Measurements from ENCODE around the gene AARS2.
A peak's percentile ranks its signal among the peaks of the same experiment; 100 is the strongest.

Gene AARS2

DNA sequence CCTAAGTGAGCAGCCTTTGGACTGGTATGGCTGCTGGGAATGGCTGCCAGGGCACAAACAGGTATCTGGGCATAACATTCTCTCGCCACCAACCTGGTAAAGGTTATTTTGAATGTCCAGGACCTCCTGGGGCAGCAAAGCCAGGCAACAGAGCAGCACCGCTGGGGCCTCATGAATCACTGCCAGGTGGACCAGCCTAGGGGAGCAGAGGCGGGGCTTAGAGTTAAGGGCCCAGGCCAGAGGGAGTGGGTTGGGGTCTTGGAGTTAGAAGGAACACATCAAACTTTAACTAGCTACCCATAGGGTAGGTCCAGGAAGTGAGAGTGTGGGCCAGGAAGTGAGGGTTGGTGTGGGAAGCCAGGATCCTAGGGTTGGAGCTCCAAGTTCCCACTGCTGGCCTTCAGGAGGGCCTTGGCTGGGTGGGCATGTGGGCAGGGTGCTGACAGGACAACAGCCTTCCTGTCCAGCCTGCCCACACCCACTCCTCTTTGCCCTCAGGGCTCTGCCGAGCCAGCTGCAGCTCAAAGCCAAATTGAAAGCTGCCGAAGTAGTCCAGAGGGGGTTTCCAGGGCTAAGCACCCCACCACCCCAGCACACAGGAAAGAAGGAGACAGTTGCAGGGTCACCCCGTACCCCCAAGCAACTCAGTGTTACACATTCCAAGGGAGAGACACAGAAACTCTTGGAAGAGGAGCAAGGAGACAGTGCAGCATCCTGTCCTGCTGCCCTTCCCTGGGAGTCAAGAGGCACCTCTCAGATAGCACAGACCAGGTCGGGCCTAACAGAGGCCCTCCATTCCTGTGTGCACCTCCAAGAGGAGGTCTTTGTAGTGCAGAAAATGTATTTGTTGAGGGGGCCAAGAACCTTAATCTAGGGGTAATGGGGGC, 50.4 kb downstream of the AARS2 start:
- no peak for DNase-seq (ENCODE audit: low spot score)

DNA sequence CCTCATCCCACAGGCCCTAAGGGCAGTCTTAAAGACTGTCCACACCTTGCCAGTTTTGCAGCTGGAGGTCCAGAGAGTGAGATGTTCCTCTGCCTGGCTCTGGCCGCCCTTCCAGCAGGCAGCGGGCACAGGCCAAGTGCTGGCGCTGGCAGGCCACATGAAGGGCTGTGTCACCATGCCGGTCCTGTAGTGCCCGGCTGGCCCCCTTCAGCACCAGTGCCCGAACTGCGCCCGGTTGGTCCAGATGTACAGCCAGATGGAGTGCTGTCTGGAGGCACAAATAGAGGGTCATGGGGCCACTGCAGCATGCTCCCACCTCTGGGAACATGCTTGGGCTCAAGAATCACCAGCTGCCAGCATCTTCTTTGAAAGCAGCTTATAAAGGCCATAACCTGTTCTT, 51.6 kb downstream of the AARS2 start:
- DNase-seq (ENCODE audit: low spot score): no peak

DNA sequence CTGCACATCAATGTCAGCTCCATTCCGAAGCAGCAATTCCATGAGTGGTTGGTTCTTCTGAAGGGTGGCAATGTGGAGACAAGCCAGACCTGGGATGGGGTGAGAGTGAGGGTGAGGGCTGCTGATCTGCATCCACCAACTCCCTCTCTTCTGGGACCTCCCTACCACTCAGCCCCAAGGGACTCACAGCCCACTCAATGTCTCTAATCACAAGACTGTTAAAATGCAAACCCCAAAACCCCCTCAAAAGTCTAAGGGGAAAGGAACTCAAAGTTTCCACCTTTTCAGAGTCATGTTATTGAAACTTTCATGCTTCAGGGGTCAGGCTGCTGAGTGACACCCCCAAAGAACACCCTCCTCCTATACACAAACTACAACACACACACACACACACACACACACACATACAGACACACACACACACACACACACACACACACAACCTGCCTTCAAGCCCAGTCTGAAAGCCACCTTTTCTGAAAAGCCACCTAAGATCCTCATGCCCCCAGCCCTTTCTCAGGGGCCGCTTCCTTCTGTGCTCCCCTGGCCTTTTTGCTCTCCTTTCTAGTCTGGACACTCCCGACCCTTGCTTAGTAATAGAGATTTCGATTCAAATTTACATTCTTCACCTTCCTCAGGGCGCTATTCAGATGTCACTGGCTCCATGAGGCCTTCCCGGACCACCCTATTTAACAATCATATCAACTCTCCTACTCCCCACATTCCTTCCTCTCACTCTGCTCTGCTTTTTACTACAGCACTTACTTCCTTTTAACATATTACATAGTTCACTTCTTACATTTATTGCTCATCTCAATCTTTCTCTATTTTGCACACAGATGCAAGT, 52.5 kb downstream of the AARS2 start:
- DNase-seq (ENCODE audit: low spot score): no peak

DNA sequence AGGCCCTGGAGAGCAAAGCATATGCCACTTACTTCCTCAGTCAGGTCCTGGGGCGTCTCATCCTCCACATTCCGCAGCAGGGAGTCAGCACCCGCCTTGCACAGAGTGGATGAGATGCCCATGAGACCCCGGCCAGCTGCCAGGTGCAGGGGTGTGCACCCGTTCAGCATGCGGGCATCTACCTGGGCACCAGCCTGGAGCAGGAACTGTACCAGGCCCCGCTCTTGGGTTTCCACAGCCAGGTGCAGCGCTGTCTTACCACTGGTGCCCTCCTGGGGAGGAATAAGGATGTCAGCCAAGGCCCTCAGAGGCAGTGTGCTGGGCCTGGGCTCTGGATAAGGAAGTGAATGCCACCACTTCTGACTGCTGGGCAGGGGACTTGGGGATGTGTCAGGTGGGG, 53.1 kb downstream of the AARS2 start:
- no peak for DNase-seq (ENCODE audit: low spot score)

DNA sequence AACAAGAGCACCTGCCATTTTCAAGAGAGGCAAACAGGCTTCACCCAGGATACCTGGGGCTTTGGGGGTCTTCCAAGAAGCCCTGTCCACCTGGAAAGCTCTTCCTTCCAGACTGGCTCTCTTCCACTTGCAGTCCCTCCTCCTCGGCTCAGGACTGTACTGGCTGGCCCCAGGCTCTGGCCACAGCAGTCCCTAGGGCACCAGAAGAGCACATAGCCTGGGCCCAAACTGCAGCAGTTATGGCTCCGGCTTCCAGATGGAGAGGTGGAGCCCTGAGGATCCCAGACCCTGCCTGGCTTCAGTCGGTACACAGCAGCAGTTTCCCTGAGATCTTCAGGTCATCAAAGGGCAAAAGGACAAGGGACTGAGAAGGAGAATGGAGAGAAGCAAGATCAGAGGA, 54.2 kb downstream of the AARS2 start:
- DNase-seq (ENCODE audit: low spot score): no peak

DNA sequence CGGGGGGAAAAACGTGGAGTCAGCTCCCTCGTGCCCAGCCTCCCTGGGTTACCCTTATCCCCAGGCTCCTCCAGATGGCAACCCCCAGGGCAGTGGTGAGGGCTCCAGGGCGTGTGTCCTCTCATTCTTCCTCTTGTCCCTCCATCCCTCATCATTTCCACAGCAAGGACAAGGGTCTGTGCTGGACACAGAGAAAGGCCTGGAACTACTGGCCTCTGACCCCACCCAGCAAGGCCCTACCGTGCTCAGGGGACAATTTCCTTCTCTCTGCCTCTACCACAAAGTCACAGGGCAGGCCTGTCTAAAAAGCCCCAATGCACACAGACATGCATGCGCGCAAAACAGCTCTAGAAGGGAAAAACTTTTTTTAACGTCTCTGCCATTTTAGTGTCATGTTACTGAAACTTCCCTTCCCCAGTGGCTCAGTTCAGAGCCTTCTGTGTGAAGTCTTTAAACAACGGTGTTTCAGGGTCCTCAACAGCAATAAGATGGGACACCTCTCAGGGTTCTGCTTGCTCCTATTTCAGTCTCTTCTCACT, 54.8 kb downstream of the AARS2 start:
- no peak for DNase-seq (ENCODE audit: low spot score)

DNA sequence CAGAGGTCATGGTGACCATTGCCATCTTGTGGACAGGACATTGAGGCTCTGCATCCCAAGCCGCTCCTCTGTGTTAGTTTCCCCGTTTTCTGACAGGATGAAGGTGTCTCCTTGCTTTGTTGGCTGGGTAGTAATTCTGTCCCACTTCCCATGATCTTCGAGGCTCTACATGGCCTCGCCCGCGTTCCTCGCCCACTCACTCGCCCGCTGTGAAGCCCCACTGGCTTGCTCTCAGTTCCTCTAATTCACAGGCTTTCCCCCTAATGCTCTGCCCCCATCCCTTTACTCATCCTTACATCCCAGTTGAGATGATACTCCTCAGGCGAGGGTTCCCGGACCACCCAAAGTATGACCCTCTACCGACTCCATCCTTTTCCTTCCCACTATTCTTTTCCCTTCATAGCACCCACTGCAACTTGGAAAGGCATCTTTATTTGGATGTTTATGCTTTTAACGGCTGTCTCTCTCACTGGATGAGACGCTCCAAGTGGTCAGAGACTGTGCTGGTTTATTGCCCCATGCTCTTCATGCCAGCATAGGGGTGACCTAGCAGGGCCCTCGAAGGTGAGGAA, 55.3 kb downstream of the AARS2 start:
- peak; percentile 7 for DNase-seq (ENCODE audit: low spot score)

DNA sequence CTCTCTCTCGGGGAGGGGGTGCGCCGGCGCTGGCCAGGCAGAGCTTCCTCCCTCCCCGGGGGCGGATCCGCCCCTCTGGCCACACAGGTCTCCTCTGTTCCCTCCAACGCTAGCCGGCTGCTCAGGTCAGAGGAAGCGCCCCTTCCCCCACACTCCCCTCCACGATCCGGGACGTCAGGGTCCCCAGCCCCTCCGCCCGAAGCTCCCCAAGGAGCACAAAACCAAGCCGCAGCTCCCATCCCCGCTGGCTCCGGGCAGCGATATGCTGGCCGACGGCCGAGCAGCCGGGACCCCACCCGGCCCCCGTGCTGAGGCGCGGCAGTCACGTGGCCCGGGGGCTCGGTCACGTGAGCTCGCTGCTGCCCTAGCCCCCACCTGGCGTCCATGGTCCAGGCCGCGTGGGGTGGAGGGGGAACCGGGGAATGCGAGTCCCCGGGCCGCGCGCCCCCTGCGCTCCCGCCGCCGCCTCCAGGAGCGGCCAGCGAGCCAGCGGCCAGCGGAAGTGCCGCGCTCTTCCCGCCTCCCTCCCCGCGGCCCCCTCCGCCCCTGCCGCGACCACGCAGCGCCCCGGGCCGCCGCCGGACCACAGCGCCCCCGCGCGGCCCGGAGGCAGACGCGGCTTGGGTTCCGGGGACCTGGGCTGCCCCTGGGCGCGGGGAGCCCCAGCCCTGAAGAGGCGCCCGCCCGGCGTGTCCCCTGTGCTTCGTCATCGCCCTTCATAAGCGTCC, 56.0 kb downstream of the AARS2 start, which contains the start of gene SLC35B2:
Gene SLC35B2 (minus strand): TSS at position 504 of the 728 bp plus-strand sequence. CDS start 118 bp downstream, at position 386.
- peak; percentile 82 for DNase-seq (ENCODE audit: low spot score)

DNA sequence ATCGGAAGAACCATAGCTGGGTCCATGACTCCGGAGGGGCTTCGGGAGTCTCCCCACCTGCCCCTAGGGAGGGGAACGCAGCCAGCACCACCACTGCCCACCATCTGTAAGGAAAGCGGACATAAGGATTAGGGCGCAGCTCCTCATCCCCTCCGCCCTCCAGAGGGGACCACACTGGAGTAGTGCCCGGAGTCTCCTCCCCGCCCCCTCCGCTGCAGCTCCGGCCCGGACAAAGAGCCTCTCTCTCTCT, 56.4 kb downstream of the AARS2 start:
- no peak for DNase-seq (ENCODE audit: low spot score)

DNA sequence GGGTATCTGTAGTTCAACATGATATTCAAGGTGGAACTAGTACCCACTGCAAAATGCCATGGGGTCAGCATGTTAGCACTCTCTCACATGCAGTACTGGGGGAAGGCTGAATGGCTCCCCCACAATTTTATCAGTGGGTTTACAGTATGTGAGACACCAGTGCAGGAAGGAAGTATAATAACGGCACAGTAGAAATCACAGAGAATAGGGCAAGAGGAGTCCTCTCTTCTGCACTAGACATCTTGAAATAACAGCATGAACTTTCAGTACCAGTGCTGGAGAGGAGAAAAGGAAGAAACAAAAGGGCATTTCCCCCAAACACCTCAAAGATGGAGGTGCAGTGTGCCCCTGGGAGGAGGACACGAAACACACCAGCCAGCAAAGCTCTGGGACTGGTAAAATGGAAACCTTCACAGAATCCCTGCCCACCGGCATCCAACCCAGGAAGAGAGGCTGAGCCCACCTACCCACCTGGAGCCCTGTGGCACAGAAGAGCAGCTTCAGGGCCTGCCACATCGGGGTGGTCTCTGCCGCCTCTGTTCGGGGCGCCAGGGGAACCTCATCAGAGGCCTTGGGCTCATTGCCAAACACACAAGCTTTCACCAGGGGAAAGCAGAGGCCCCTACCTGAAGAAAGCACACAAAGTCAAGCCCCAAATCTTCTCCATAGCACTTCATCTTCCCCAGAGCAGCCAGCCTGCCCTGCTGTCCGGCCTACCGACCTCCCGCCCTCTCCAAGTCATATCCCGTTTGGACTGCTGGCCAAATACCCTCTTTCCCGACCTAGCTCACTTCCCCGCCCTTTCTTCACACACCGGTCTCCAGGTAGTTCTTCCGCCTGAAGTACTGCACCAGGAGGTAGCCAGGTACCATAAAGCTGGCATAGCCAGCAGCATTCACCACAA, 57.0 kb downstream of the AARS2 start:
- DNase-seq (ENCODE audit: low spot score): no peak

DNA sequence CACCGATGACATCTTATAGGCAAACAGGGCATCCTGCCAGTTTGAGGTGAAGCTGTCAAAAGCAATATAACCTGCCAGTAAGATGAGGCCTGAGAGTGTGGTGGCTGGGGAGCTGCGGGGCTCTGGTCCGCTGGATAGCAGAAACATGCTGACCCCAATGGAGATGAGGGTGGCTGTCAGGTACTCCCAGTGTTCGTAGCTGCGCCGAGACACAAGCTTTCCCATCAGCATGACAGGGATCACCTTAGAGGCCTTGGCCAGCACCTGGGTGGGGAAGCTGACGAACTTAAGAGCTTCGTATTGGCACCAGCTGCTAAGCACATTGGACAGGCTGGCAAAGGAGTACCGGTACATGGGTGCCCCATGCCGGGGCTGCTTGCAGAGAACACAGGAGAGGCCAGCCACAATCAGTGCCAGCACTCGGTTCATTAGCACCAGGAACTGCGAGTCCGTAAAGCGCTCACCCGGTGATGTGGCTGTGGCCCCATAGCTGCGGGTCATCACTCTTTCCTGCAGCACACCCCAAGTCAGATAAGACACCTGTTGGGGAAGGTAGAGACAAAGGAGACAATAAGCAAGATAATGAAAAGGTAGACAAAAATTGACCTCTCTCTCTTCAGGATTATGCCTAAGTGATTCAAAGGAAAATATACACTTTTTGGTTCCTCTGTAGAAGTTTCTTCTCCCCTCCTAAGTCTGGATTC, 57.9 kb downstream of the AARS2 start:
- DNase-seq (ENCODE audit: low spot score): no peak

DNA sequence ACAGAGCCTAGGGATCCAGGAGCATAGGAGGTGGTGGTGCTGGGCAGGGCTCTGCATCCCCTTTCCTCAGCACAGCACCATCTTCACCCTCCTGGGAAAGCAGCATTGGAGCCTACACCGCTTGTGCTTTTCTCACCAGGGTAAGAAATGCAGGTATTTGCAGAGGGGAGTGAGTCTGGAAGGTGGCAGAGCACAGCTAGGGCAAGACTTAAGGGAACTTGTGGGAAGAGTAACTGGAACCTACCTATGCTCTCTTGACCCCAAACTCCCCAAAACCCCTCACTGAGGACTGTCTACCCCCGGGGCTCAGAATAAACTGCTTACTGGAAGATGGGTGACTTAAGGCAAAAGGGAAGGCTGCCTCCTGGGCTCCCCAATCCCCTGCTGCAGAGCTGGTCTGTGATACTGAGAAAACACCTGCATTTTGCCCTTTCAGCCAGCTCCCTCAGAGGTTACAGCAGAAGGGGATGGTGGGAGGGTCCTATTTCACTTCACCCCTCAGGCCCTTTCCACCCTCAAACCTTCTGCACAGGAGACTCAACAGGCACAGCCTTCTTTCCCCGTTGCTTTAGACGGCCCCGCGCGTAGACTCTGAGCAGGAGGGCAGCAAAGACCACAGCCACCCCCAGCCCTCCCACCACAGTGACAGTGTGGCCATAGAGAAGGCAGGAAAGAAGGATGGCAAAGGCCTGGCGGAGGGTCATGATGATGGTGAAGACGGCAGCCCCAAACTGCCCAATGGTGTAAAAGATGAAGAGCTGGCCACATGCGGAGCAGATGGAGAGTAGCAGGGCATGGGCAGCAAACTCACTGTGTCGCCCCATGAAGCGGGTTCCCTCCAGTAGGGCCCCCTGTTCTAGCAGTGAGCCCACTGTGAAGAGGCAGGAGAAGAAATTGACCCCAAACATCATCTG, 58.7 kb downstream of the AARS2 start:
- no peak for DNase-seq (ENCODE audit: low spot score)

DNA sequence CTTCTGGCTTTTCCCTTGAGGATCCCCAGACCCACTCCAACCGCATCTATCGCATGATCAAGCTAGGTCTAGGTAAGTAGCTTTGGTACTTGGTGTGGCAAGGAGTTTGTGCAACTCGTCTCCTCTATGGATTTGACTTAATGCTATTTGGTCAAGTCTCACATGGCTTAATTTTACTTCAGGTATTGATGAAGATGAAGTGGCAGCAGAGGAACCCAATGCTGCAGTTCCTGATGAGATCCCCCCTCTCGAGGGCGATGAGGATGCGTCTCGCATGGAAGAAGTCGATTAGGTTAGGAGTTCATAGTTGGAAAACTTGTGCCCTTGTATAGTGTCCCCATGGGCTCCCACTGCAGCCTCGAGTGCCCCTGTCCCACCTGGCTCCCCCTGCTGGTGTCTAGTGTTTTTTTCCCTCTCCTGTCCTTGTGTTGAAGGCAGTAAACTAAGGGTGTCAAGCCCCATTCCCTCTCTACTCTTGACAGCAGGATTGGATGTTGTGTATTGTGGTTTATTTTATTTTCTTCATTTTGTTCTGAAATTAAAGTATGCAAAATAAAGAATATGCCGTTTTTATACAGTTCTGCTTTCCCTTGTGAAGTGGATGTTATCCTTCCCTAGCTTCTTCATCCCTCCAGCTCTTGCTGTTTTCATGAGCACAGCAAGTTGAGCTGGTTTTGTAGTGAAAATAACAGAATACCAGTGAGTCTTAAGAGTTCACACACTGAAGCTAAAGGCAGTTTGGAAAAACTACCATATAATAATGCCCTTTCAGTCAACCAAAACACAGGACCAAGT, 59.6 kb downstream of the AARS2 start:
- DNase-seq (ENCODE audit: low spot score): peak; percentile 82

DNA sequence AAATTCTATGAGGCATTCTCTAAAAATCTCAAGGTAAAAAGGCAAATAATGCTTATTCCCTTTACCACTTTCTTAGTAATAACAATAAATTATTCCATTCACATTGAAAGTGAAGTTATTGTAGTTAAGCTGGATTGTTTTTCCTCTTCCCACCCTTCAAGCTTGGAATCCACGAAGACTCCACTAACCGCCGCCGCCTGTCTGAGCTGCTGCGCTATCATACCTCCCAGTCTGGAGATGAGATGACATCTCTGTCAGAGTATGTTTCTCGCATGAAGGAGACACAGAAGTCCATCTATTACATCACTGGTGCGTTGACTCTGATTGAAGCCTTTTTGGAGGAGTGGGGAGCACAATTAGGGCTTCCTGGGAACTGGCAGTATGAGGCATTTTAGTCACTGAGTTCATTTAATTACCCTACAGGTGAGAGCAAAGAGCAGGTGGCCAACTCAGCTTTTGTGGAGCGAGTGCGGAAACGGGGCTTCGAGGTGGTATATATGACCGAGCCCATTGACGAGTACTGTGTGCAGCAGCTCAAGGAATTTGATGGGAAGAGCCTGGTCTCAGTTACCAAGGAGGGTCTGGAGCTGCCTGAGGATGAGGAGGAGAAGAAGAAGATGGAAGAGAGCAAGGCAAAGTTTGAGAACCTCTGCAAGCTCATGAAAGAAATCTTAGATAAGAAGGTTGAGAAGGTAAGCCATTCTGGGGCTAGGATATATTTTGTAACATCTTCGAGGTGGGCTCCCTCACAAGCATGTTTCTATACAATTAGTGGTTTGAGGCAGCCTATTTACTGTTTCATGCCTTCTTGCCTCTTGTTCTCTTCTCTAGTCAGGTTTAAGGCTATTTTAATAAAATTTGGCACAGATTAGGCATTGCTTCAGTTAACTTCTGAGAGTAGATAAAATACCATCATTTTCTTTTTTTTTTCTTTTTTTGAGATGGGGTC, 61.3 kb downstream of the AARS2 start:
- DNase-seq (ENCODE audit: low spot score): no peak

DNA sequence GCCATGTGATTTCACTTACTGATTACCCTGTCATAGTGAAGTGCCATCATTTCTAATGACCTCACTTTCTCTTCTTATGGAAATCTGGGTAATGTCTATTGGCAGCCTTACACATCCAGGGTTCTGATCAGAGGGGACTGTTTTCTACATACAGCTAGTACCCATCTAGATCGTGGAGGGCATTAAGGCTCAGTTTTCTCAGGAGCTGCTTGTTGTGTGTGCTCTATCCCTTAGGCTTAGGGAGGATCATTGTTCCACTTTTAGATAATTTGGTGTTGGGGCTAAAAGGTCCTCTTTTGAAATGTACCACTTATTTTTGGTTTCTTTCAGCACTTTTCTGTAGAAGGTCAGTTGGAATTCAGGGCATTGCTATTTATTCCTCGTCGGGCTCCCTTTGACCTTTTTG, 62.4 kb downstream of the AARS2 start:
- no peak for DNase-seq (ENCODE audit: low spot score)

DNA sequence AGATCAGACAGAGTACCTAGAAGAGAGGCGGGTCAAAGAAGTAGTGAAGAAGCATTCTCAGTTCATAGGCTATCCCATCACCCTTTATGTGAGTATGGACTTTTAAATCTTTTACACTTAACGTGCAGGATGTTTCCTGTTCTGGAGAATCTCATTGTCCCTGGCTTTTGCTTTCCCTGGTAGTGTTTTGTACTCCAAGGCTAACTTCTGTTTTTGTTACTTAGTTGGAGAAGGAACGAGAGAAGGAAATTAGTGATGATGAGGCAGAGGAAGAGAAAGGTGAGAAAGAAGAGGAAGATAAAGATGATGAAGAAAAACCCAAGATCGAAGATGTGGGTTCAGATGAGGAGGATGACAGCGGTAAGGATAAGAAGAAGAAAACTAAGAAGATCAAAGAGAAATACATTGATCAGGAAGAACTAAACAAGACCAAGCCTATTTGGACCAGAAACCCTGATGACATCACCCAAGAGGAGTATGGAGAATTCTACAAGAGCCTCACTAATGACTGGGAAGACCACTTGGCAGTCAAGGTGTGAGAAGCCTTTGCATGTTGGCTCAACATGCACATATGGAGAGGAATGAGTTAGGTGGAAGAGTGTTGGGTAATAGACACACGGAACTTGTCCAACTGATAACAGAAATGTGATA, 63.0 kb downstream of the AARS2 start:
- DNase-seq (ENCODE audit: low spot score): peak; percentile 40

Measured in hematopoietic multipotent progenitor cell treated with erythropoietin and hydrocortisone succinate and interleukin-3 and kit ligand, for 17 days (in vitro differentiated cells).